Measurements from ENCODE around the gene WNK2. TPM values are rescaled to one million over a fixed set of nuclear protein-coding genes. Genes with fewer than 3 reads are reported as not detected.

WNK2 gene
- total and polyA plus RNA-seq, 2 donors (not counting 3 experiments of a cell fraction or from before 2014, with no cell fraction given): not detected

DNA sequence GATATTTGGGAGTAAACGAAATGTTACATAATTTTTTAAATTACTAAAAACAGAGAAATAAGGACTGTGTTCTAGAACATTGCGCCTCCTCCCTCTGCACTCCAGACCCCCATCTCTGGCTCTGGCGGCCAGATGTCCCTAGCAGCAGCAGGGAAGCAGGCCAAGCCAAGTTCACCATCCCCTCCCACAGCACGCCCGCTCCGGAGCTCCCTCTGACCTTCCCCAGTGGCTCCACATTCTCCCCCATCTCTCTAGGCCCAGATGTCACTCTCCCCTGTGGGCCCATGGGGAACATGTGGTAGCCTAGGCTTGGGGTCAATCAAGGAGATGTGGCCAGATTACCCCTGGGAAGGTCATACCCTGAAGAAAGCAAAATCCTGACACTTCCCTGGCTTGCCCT is 6.3 kb upstream of the WNK2 start:
- Histone ChIP-seq H3K27ac (ENCODE audit: insufficient read depth, low read depth, low read length) (no peak overlapping the region), H3K9me1 (replicated peaks; ENCODE audit: control insufficient read depth, extremely low read depth, insufficient read depth, low read length) (no peaks in the 10 kb centered on the region), H3K9me3 (replicated peaks; ENCODE audit: control insufficient read depth, insufficient read depth, low read length) (no peaks in the 10 kb centered on the region), H3K4me1 (ENCODE audit: control insufficient read depth, extremely low read depth, insufficient read depth, low read length) (no peaks in the 10 kb centered on the region), H3K36me3 (ENCODE audit: control insufficient read depth in 2 of 2, extremely low read depth in 1 of 2, insufficient read depth in 2 of 2, low read length in 2 of 2) (no peaks in the 10 kb centered on the region), H3K9ac (replicated peaks; ENCODE audit: extremely low read depth, insufficient read depth, low read length) (no peak overlapping the region), H3K27me3 (ENCODE audit: control insufficient read depth in 2 of 2, insufficient read depth in 2 of 2, low read length in 2 of 2) (peaks cover 10% of the 10 kb centered on the region in 2 experiments), H3K4me2 (ENCODE audit: insufficient read depth, low read length) (no peak overlapping the region), H2AFZ (ENCODE audit: low read depth, low read length) (no peak overlapping the region), H4K20me1 (replicated peaks; ENCODE audit: control insufficient read depth, extremely low read depth, insufficient read depth, low read length) (no peaks in the 10 kb centered on the region), H3K4me3 (replicated peaks in 1 of 3; ENCODE audit: insufficient read depth in 1 of 3, low read depth in 1 of 3, low read length in 3 of 3) (no peak overlapping the region), H3K79me2 (ENCODE audit: control insufficient read depth, insufficient read depth, low read length) (no peaks in the 10 kb centered on the region)
- no peak for TF ChIP-seq POLR2AphosphoS5 (IDR thresholded peaks at IDR 0.05; ENCODE audit: insufficient read depth, low read depth, low read length)
- TF ChIP-seq MYC (IDR thresholded peaks at IDR 0.05; ENCODE audit: low read depth, low read length): no peak
- TF ChIP-seq, protein P1, sequence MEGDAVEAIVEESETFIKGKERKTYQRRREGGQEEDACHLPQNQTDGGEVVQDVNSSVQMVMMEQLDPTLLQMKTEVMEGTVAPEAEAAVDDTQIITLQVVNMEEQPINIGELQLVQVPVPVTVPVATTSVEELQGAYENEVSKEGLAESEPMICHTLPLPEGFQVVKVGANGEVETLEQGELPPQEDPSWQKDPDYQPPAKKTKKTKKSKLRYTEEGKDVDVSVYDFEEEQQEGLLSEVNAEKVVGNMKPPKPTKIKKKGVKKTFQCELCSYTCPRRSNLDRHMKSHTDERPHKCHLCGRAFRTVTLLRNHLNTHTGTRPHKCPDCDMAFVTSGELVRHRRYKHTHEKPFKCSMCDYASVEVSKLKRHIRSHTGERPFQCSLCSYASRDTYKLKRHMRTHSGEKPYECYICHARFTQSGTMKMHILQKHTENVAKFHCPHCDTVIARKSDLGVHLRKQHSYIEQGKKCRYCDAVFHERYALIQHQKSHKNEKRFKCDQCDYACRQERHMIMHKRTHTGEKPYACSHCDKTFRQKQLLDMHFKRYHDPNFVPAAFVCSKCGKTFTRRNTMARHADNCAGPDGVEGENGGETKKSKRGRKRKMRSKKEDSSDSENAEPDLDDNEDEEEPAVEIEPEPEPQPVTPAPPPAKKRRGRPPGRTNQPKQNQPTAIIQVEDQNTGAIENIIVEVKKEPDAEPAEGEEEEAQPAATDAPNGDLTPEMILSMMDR (IDR thresholded peaks at IDR 0.05; ENCODE audit: extremely low read depth in 1 of 2, insufficient read depth in 1 of 2, low read depth in 1 of 2, low read length in 2 of 2): no peak
- TF ChIP-seq GATA2 (IDR thresholded peaks at IDR 0.05; ENCODE audit: insufficient read depth, insufficient read length, low read depth, low read length): no peak
- no peak for TF ChIP-seq FOS (IDR thresholded peaks at IDR 0.05; ENCODE audit: borderline replicate concordance, insufficient read depth, low read length)
- TF ChIP-seq JUN (IDR thresholded peaks at IDR 0.05; ENCODE audit: borderline replicate concordance, insufficient read depth, insufficient read length, low read depth): no peak
- no peak for TF ChIP-seq POLR2A (IDR thresholded peaks at IDR 0.05; ENCODE audit: low read depth, low read length)
- no peak for TF ChIP-seq EZH2 (IDR thresholded peaks at IDR 0.05; ENCODE audit: borderline replicate concordance, low read depth, low read length, severe bottlenecking)
- TF ChIP-seq, protein P2, sequence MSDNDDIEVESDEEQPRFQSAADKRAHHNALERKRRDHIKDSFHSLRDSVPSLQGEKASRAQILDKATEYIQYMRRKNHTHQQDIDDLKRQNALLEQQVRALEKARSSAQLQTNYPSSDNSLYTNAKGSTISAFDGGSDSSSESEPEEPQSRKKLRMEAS (IDR thresholded peaks at IDR 0.05; ENCODE audit: insufficient read depth, insufficient read length): no peak
- intact Hi-C loops (cut with micrococcal nuclease) (no loop called here), dilution Hi-C loops (cut with MboI; ENCODE audit: extremely low pct_ligation_motif_present, low sequenced_read_pairs) (no loop called here)
- ChIA-PET CTCF (interaction anchor here (1.3 kb wide), 1 partner anchor 125 kb away, joined by 5 read pairs; no protein-coding TSS in a partner anchor), POLR2A (no interaction called here)
- DNase-seq (ENCODE audit: low read depth, low spot score): no peak
- FAIRE-seq: no peak
- no TSS peak for BruUV-seq (replicated peaks)

All from endothelial cell of umbilical vein (primary cell).